GM10266 (cell line): ENCODE measurements around the gene AP1G1.
A peak's percentile ranks its signal among the peaks of the same experiment; 100 is the strongest.

ENCODE experiments used
- DNase-seq: peaks from one replicate; pipeline ENCODE4 v3.0.0; 2012; ENCODE audit errors: extremely low spot score
- CTCF ChIP-seq: IDR thresholded peaks from 2 replicates; pipeline ENCODE4 v1.5.1; 2012; ENCODE audit warnings: mild to moderate bottlenecking, low read depth; ENCODE audit not compliant: control insufficient read depth, insufficient read depth; ENCODE audit errors: missing control alignments

Gene AP1G1

GRCh38 chr16:71732587-71732986, 76.0 kb downstream of the AP1G1 start:
- TF ChIP-seq CTCF = no peak
- DNase-seq = no peak

GRCh38 chr16:71727551-71728324, 80.9 kb downstream of the AP1G1 start:
- TF ChIP-seq CTCF = no peak
- no peak for DNase-seq

GRCh38 chr16:71726476-71727315, 81.9 kb downstream of the AP1G1 start:
- TF ChIP-seq CTCF = no peak
- DNase-seq = peak; percentile 29

- no peak for TF ChIP-seq CTCF
- DNase-seq = no peak
Observed at GRCh38 chr16:71724320-71724751, 84.3 kb downstream of the AP1G1 start, which contains the start of gene PHLPP2. PHLPP2 (minus strand) TSS chr16:71724701; CDS start chr16:71714795, 9,906 bp downstream.

- TF ChIP-seq CTCF = peak; percentile 2
- peak; percentile 96 for DNase-seq
Observed at GRCh38 chr16:71723537-71724319, 84.9 kb downstream of the AP1G1 start.

GRCh38 chr16:71722801-71723536, 85.7 kb downstream of the AP1G1 start:
- DNase-seq = peak; percentile 72
- no peak for TF ChIP-seq CTCF
